ENCODE results near the gene TMEM63C.
A peak's percentile ranks its signal among the peaks of the same experiment; 100 is the strongest.

TMEM63C gene

DNA sequence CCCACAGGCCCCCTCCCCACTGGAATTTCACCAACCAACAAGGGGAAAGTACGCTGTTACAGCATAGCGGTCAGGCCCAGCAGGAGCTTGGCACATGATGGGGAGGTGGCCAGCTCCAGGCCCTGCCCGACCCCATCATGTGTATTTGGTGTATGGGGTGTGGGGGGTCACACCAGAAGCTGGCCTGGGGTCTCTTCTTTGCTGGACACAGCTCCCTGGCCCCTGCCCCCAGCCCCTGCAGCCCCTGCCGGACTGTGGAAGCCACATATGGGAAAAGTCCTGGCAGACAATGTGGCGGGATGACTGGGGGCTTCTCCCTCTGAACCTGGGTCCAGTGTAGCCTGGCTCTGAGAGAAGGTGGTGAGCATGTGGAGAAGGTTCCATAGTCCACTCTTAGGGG lies 77.0 kb downstream of the TMEM63C start:
- no peak for DNase-seq

DNA sequence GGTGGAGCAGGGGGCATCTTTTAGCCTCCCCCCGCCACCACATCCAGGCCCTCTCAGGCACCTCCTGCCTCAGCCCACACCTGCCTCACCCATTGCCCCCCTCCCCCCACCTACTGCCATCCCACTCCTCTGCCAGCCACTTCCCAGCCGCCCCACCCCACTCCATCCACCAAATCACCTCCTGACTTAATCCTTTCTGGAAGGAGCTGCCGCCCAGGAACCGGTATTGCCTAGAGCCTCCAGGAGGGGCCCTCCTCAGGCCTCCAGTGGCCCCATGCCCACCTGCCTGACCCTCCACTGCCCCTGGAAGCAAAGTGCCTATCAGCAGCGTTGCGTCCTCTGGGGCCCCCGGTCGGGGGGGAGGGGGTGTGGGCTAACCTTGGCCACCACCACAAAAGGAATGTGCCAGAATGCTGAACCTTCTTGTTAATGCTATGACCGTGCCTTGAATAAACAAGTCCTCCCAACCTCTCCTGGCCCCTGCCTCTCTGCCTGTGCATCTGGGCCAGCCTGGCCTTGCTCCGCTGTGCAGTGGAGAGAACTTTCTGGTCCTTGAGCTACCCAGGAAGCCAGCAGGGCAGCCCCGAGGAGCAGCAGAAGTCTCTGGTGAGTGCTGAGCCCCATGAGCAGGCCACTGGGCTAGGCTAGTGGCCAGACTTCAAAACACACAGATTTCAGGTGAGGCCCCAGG lies 77.6 kb downstream of the TMEM63C start:
- no peak for DNase-seq

DNA sequence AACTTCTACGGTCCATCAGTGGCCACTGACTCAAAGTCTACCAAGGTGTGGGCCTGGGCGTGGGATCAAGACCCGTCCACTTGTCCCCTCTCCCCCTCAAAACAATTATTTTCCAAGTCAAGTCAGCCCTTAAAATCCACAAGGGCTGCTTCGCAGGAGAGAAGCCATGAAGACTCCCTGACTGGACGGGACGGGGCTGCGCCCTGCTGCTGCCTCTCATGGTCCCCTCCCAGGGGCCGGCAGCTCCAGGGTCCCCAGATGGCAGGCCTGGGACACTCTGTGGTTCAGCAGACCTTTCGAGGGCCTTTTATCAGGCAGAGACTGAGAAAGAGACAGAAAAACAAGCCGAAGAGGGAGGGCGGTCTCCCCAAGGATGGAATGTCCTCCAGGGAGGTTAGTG lies 78.6 kb downstream of the TMEM63C start:
- no peak for DNase-seq

DNA sequence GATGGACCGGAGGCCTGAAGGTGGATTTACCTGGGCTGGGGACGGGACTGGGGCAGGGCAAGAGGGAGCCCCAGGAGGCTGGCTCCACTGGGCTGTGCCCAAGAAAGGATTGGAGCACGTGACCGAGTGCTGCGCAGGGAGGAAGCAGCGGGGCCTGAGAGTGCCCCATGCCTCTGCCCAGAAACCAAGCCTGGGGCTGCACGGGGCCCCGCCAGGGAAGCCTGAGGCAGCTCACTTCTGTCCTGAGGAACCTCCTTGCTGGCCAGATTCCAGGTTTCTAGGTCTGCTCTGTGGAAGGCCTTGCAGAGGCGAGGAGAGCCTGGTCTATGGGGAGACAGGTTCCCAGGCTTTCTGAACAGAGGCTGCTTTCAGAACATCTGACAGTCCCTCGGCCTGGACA lies 79.0 kb downstream of the TMEM63C start:
- no peak for DNase-seq

DNA sequence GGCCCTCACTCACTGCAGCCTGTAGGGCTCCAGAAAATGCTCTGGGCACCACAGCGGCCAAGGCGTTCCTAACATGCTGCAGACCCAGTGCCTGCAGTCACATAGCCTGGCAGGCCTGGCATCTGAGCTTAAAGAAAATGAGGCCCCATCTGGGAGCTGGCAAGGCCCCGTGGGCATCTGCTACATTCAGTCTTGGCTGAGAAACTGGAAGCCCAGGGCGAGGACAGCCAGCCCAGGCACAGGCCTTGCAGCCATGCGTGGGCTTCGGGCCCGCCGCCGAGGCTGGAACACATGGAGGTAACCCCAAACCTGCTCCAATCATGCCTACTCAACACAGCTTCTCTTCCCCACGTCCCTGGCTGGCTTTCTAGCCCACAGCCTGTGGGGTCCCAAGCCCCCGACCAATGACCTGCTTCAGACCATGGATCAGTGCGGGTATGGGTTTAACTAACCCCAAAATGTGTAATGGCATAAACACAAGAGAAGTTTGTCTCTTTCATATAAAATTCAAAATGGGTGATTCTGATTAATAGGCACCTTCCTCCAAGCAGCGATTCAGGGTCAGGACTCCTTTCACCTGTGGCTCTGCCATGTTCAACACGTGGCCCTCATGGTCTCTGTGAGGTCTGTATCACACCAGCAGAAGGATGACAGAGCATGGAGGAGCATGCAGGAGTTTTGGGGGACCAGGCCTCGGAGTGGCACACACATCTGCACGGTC lies 83.0 kb downstream of the TMEM63C start:
- no peak for DNase-seq

DNA sequence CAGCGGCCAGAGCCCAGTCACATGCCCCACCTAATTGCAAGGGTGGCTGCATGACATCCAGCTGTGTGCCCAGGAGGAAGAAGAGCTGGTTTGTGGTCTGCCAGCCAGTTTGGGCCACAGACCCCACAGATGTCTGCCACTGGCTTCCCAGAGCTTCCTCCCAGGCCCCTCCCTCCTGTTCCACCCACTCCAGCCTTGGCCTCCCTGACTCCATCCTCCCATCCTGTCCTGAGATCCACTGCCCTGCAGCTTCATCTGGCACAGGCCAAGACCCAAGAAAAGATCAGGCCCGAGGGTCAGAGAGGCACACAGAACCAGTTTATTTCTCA lies 83.6 kb downstream of the TMEM63C start:
- no peak for DNase-seq

DNA sequence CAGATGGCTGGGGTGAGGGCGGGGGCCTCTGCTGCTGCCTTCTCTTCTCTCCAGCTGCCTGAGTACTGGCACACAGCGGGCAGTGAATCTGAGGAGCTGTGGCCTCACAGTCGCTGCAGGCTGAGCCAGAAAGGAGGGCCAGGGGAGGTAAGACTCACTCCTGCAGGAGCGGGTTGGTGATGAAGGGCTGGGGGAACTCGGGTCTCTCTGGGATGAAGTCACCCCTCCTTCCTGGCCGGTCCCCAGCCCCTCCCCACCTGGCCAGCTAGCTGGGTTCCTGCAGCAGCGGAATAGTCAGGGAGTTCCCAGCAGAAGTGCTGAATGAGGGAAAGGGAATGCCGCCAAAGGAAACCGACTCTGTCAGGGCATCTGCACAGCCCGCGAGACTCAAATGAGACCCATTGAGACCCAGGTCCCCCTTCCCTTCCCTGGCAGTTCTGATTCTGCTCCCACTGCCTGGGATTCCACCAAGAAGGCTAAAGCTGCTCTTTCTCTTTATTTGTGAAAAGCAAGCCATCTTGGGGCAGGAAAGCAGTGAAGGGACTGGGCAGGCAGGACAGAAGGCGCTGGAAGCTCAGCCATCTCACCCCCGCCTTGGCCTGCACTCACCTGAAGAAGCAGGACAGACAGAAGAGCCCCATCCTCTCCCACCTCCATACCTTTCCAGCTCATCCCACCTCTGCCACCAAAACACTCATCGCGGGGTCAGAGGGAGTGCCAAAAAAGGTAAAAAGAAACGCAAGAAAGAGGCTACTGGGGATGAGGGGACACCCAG lies 84.2 kb downstream of the TMEM63C start:
- DNase-seq, result no peak

DNA sequence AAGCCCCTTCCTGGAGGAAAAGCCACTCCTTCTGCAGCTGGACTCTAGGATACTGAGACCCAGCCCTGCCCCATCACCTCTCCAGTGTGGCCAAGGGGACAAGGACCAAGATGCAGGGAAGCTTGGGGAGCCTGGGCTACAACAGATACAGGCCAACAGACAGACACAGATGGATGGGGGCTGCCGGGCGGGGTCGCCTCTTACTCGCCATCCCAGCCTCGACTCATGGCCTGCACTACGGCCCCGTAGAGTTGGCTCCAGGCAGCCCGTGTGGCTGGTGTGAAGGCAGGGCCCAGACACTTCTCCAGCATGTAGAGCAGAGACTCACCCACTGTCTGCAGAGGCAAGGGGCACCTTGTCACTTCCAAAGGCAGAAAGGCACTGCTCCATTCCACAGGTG lies 84.7 kb downstream of the TMEM63C start:
- DNase-seq, result no peak

DNA sequence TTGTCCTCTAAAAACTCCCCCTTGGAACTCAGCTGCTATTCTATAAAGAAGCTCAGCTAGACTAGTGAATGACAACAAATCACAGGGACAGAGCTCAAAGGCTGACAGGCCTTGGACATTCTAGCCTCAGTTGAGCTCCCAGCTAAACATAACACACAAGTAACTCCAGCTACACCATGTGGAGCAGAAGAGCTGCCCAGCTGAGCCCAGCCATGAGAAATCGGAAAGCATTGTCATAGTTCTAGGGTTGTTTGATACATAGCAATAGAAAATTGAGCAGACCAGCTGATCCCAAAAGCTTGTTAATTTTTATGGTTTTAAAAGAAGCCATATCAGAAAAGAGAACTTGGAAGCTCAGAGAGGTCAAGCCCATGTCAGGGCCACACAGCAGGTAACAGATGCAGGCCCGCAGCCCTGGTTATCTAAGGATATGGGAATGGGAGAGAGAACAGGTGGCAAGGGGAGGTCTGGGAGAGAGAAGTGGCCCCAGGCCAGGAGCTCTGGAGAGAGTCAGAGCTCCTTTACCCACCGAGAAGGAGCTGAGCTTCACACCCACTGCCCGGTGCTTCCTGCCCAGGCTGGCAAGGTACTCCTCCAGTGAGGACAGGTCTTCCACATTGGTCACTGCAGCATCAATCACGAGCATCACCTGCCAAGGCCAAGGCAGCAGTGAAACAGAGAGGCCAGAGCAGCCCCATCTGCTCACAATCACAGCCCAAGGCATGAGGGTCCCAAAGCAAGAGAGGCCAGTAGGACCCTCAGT lies 86.5 kb downstream of the TMEM63C start:
- no peak for DNase-seq

DNA sequence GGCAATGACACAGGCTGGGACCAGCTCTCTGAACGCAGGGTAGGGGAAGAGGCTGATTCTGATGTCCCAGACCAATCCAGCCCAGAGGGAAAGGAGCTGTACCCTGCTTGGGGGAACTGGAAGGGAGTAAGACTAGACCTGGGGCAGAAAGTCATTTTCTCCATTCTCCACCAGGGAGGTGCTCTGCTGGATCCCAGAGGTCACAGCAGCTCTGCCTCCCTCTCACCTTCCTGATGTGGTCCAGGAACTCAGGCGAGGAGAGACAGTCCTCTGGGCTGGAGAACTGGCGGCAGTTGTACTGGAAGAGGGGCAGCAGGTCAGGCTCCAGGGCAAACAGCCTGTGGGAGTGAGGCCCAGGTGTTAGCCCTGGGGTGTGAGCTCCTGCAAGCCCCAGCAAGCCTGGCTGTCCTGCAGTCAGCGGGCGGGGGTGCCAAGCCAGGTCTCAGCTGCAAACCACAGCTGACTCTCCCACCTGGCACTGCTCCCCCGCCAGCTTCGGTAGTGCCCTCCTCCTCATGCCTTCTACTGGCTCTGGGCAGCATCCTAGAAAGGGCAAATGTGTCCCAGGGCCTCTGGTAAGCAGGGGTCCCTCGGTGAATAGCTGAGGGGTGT lies 87.5 kb downstream of the TMEM63C start:
- peak; percentile 43 for DNase-seq

DNA sequence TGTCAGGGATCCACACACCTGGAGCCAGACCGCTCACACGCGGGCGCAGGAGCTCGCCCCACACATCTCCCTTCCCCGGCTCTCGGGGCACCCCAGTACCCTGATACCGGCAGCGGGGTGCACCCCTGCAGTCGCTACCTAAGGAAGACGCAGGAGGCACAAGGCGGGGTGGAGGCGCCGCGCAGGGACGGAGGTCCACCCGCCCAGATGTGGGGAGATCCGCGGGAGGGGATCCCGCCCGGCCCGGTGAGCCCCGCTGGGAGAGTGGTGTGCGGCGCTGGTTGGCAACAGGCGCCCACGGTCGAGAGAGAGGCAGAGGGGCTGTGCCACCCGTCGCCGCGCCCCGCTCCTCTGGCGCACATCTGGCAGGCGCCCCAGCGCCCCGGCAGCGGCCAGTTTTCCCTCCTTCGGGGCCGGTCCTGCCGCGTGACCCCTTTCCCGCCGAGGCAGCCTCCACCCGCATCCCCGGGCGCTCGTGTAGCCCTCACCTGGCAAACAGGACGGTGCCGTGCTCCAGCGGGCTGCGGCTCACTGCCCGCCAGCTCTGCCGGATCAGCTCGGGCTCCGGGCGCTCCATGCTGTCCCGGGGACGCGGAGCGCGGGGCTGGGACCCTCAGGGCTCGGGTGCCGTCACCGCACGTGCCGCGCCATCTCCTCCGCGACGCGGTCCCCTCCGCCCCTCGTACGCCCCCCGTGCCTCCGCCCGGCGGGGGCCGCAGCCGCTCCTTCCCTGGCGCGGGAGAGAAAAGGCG lies 88.9 kb downstream of the TMEM63C start:
- DNase-seq, result no peak

DNA sequence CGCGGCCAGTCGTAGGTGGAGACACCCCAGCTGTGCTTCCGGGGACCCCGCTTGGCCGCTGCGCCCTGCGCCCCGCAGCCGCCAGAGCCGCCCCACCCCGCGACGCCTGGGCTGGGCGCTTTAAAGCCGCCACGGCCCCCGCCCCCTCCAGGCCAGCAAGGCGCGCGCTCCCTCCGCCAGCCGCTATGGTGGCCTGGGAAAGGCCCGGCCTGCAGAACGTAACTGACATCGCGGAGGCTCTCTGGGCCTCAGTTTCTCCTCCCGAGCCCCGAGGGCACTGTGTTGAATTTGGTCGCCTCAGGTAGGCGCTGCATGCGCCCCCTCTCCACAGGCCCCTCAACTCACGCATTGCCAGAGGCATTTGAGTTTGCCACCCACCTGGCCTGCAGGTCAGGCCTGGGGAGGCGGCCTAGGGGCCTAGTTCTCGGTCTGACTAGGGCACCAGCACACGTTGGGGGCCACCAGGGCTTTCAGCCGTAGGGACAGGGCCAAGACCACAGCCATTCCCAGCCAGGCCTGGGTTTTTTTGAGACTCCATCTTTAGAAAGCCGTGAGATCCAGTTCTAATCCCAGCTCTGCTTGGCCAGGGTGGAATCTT lies 89.6 kb downstream of the TMEM63C start, which contains the start of gene NGB:
TSS of gene NGB (minus strand) at position 94 of the 598 bp plus-strand sequence. CDS start 269 bp downstream, outside the sequence.
- DNase-seq, result no peak

DNA sequence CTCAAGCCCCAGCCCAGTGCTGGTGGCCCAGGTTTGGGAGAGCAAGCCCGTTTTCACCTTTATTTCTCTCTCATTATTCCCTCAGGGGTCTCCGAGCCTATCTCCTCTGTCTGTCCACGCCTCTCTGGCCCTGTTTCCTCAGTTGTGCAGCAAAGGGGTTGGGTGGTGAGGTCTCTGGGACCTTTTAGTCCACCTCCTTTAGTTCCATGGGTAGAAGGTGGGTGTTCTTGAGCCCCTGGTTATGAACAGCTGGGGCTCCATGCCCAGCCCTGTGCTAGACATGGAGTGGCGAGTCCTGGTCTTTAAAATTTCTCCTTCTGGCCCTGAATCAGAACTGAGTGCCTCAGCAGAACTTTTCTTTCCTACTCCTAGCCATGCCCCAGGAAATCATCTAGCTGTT lies 90.7 kb downstream of the TMEM63C start:
- DNase-seq, result no peak

DNA sequence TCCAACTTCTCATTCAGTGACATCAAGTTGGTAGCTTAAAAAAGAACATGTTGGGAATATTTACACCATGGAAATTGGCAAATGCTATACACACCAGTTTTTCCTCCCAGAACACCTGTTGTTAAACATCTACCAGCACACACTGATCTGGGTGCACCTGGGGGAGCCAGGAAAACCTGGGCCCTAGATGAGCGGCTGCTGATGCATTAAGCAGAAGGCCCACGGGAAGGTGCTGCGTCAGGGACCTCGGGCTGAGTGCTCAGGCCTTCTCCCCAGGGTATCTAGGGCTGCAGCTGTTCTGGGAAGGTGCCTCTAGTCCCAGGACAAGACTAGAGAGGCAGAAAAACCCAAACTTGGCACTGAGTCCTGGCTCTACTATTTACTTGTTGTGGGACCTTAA lies 92.2 kb downstream of the TMEM63C start:
- no peak for DNase-seq

DNA sequence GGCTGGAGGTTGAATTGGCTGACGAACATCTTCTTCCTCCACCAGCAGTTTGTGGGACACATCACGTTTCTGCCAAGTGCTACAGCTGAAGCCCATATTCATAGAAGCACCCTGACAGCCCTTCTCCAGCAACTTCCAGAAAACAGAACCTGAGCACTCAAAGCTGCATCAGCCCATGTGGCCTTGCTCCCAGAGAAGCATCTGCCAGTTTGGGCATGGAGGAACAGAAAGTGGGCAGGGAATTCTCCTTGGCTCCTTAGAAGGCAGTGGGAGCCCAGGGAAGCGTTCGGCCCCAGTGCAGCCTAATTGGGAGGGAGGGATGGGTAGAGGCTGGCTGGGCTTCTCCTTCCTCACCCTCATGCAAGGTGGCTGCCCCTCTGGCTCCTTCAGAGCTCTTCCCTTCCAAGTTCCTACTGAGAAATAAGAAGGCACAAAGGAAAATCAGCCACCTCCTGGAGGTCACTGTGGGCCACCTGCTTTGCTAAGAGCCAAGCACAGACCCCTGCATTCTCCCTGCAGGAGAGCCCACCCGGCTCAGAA lies 93.5 kb downstream of the TMEM63C start:
- DNase-seq, result no peak

DNA sequence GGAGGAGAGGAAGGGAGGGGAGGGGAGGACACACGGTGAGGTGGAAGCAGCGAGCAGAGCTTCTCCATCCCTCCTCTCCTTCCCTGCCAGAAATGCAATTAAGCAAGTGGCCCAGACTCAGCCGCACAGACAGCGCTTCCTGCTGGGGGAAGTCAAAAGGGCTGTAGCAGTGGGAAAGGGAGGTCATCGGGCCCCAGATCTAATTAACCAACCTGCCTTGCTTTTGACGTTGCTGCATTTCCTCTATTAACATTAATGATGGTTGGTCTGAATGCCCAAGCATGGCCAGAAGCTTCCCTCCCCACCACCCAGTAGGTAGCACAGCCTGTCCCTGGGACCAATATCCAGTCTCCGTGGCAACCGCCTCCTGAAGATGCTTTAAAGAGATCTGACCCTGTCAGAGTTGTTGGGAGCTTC lies 94.0 kb downstream of the TMEM63C start:
- no peak for DNase-seq

DNA sequence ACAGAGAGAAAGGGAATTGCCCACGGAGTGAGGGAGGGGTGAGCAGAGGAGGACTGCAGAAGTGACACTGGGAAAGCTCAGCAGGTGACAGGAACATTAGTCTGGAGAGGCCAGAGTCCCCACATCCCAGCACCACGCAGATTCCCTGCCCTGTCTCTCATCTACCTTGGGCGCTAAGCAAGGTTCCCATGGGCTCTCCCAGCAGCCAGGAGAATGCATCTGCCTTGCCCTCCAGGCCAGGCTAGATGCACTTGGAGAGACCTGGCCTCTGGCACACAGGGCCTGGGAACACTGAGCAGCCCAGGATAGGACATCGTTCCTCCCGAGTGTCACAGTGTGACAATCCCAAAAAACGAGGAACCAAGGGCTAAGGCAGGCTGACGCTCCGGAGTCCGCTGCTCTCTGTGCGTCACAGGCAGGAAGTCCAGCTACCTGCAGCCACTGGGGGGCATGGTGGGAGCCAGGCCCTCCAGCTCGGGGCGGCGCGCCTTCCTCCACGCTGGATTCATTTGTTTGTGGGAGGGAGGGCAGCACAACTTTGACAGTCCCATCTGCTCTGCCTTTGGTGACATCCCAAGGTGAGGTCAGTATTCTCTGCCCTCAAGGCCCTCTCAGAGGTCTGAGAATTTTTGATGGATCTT lies 94.8 kb downstream of the TMEM63C start:
- no peak for DNase-seq

DNA sequence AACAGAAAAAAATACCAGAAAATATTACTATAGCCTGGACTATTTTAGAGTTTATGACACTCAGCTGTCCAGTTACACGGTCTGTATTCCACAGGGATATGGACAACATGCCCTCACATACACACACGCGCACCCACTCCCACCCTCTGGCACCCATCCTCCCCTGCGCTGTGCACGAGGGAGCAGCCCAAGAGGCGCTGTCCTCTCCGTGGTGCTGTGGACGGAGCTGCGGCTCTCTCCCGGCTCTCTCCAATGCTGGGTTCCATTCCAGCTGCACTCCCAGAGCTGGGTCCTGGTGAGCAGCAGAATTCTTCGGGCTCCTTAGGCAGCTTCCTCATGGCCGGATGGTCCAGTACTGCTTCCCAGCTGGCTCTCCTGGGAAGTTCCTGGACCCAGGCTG lies 95.4 kb downstream of the TMEM63C start:
- DNase-seq, result no peak

DNA sequence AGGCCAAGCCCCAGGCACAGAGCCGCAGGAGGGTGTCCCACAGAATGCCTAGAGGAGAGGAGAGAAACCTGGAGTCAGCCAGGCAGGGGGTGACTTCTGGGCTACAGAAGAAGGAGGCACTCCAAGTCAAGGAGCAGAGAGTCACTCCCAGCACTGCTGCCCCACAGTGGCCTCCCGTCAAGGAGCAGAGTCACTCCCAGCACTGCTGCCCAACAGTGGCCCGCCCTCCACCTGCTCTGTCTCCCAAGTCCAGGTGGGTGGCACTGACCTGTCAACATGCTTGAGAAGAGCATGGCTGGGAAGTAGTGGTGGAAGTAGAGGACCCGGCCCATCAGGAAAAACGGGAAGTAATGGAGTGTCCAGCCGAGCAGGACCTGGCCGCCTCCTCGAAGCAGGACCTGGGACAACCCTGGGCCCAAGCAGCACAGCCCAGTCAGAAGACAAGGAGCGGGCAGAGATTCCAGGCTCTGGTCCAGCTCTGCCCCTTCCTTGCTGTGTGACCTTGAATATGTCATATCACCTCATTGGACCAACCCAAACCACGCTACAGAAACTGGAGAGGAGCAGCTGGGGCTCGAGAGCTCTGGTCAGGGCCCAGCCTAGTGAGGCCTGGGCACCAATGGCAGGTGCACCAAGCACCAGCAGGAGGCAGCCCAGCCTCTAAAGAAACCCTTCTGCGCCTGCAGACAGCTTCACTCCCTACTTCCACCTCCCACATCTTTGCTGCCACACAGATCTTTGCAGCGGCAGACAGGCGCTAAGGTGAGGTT lies 97.0 kb downstream of the TMEM63C start:
- DNase-seq, result no peak

DNA sequence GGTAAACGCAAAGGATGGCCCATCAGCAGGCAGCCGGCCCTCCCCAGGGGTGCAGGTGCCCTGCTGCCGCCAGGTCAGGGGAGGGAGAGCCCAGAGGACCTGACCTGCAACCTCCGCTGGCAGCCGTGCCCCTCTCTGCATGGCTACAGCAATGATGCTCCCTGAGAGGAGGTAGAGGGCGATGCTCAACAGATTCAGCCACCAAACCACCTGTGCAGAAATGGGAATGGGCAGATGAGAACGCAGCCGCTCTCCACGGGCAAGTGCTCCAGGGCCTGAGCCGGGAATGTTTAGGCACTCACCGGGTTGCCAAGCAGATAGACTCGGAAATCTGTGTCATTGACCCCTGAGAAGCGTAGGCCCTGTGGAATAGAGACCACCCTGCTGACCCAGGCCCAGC lies 98.1 kb downstream of the TMEM63C start:
- DNase-seq, result no peak

Data from COR-L47 (cell line).